ENCODE results near the gene PDE1A. TPM values are rescaled to one million over a fixed set of nuclear protein-coding genes. Genes with fewer than 3 reads are reported as not detected.
"Not testable (repeated sequence)": the region's sequence is repeated elsewhere in the genome, so short reads cannot be mapped to it uniquely, and the experiment has no call there.

PDE1A gene
- total RNA-seq, 2 donors from 2014 or later = 4.1 to 6.0 TPM

GRCh38 chr2:182283512-182283911 is 143.3 kb downstream of the PDE1A start:
- Histone ChIP-seq H3K27ac (no peak overlapping the region), H3K9me3 (no peaks in the 10 kb centered on the region), H3K4me3 (no peak overlapping the region), H3K27me3 (replicated peaks; ENCODE audit: insufficient read depth) (no peaks in the 10 kb centered on the region), H3K36me3 (no peaks in the 10 kb centered on the region), H3K4me1 (replicated peaks) (no peaks in the 10 kb centered on the region)
- intact Hi-C loops (cut with DNase I) = no loop called here
- no peak for TF ChIP-seq CTCF (IDR thresholded peaks at IDR 0.05)
- no peak for TF ChIP-seq POLR2A (IDR thresholded peaks at IDR 0.05)
- no peak for TF ChIP-seq POLR2AphosphoS5 (IDR thresholded peaks at IDR 0.05)
- WGBS = 55% methylated on average over 3 of the region's 3 CpGs
- no peak for DNase-seq (ENCODE audit: low spot score)

- 62% methylated on average over 3 of the region's 3 CpGs for WGBS
- Histone ChIP-seq H3K27me3 (replicated peaks; ENCODE audit: insufficient read depth) (no peaks in the 10 kb centered on the region), H3K4me1 (replicated peaks) (no peaks in the 10 kb centered on the region), H3K27ac (no peak overlapping the region), H3K36me3 (no peaks in the 10 kb centered on the region), H3K4me3 (no peak overlapping the region), H3K9me3 (no peaks in the 10 kb centered on the region)
- TF ChIP-seq CTCF (IDR thresholded peaks at IDR 0.05) (no peak), POLR2AphosphoS5 (IDR thresholded peaks at IDR 0.05) (no peak), POLR2A (IDR thresholded peaks at IDR 0.05) (no peak)
- intact Hi-C loops (cut with DNase I) = no loop called here
- no peak for DNase-seq (ENCODE audit: low spot score)
Measured at GRCh38 chr2:182281276-182281675, 145.6 kb downstream of the PDE1A start.

GRCh38 chr2:182280118-182280517 is 146.7 kb downstream of the PDE1A start:
- intact Hi-C loops (cut with DNase I) = no loop called here
- no peak overlapping the region for H3K27ac ChIP-seq
- no peaks in the 10 kb centered on the region for H3K36me3 ChIP-seq
- no peaks in the 10 kb centered on the region for H3K9me3 ChIP-seq
- no peaks in the 10 kb centered on the region for H3K4me1 ChIP-seq (replicated peaks)
- H3K4me3 ChIP-seq = no peak overlapping the region
- DNase-seq (ENCODE audit: low spot score) = no peak
- TF ChIP-seq CTCF (IDR thresholded peaks at IDR 0.05) (no peak), POLR2A (IDR thresholded peaks at IDR 0.05) (no peak), POLR2AphosphoS5 (IDR thresholded peaks at IDR 0.05) (no peak)
- no peaks in the 10 kb centered on the region for H3K27me3 ChIP-seq (replicated peaks; ENCODE audit: insufficient read depth)

- DNase-seq (ENCODE audit: low spot score); H3K36me3 ChIP-seq; H3K27ac ChIP-seq; H3K27me3 ChIP-seq (replicated peaks; ENCODE audit: insufficient read depth); H3K4me3 ChIP-seq; H3K9me3 ChIP-seq; H3K4me1 ChIP-seq (replicated peaks); intact Hi-C loops (cut with DNase I): not testable (repeated sequence)
- 78% methylated on average over 6 of the region's 6 CpGs for WGBS
Measured at GRCh38 chr2:182276662-182277061, 150.2 kb downstream of the PDE1A start.

GRCh38 chr2:182267971-182268370 is 158.9 kb downstream of the PDE1A start:
- H3K36me3 ChIP-seq = no peaks in the 10 kb centered on the region
- 69% methylated on average over 1 of the region's 1 CpG for WGBS
- no peaks in the 10 kb centered on the region for H3K4me1 ChIP-seq (replicated peaks)
- intact Hi-C loops (cut with DNase I) = no loop called here
- no peak overlapping the region for H3K4me3 ChIP-seq
- no peaks in the 10 kb centered on the region for H3K27me3 ChIP-seq (replicated peaks; ENCODE audit: insufficient read depth)
- TF ChIP-seq POLR2AphosphoS5 (IDR thresholded peaks at IDR 0.05) = no peak
- no peak for TF ChIP-seq POLR2A (IDR thresholded peaks at IDR 0.05)
- TF ChIP-seq CTCF (IDR thresholded peaks at IDR 0.05) = no peak
- H3K9me3 ChIP-seq = no peaks in the 10 kb centered on the region
- no peak overlapping the region for H3K27ac ChIP-seq
- DNase-seq (ENCODE audit: low spot score) = no peak

Data from prostate gland (tissue), 2 donors.